HepG2 (cell line): ENCODE measurements around the gene FANCE. TPM values are rescaled to one million over a fixed set of nuclear protein-coding genes. Genes with fewer than 3 reads are reported as not detected.

ENCODE experiments used
- BCL3 ChIP-seq: sonication (generic); formaldehyde crosslinking; IDR thresholded peaks from 2 replicates; pipeline ENCODE4 v1.5.1; 2020; ENCODE audit warnings: mild to moderate bottlenecking, missing genetic modification reagents, moderate library complexity
- DNMT3B ChIP-seq: conservative IDR thresholded peaks from 2 replicates; pipeline ENCODE4 v1.6.1; 2016; ENCODE audit warnings: missing biosample characterization, control low read depth
- EED ChIP-seq: sonication (generic); formaldehyde crosslinking; IDR thresholded peaks from 2 replicates; pipeline ENCODE4 v1.5.0; 2020; ENCODE audit warnings: mild to moderate bottlenecking, missing genetic modification reagents
- GPBP1L1 ChIP-seq: sonication (generic); formaldehyde crosslinking; IDR thresholded peaks from 2 replicates; pipeline ENCODE4 v1.5.0; 2020; ENCODE audit warnings: mild to moderate bottlenecking, missing genetic modification reagents
- HHEX ChIP-seq: IDR thresholded peaks from 2 replicates; pipeline ENCODE4 v1.6.1; 2016; ENCODE audit warnings: control low read depth
- JUN ChIP-seq: sonication (generic); formaldehyde crosslinking; IDR thresholded peaks from 2 replicates; pipeline ENCODE4 v1.4.0; 2020; ENCODE audit warnings: mild to moderate bottlenecking, missing genetic modification reagents
- KDM5B ChIP-seq: sonication (generic); formaldehyde crosslinking; IDR thresholded peaks from 2 replicates; pipeline ENCODE4 v1.4.0; 2020; ENCODE audit warnings: missing genetic modification reagents, mild to moderate bottlenecking, borderline replicate concordance
- KLF13 ChIP-seq: sonication (generic); formaldehyde crosslinking; IDR thresholded peaks from 2 replicates; pipeline ENCODE4 v1.4.0; 2020; ENCODE audit warnings: mild to moderate bottlenecking, missing genetic modification reagents
- MIER2 ChIP-seq: IDR thresholded peaks from 2 replicates; pipeline ENCODE4 v1.6.1; 2016; ENCODE audit warnings: missing biosample characterization, missing genetic modification reagents
- NPAS2 ChIP-seq: sonication (generic); formaldehyde crosslinking; IDR thresholded peaks from 2 replicates; pipeline ENCODE4 v1.8.0; 2022; ENCODE audit warnings: mild to moderate bottlenecking, missing genetic modification reagents, borderline replicate concordance
- PATZ1 ChIP-seq: sonication (generic); formaldehyde crosslinking; IDR thresholded peaks from 2 replicates; pipeline ENCODE4 v1.4.0; 2020; ENCODE audit warnings: missing genetic modification reagents
- PAWR ChIP-seq: sonication (generic); formaldehyde crosslinking; IDR thresholded peaks from 2 replicates; pipeline ENCODE4 v1.4.0; 2020; ENCODE audit warnings: missing genetic modification reagents, mild to moderate bottlenecking, borderline replicate concordance
- SAFB2 ChIP-seq: sonication (generic); formaldehyde crosslinking; IDR thresholded peaks from 2 replicates; pipeline ENCODE4 v1.5.1; 2020; ENCODE audit warnings: missing genetic modification reagents, low read depth, mild to moderate bottlenecking, borderline replicate concordance
- TCF12 ChIP-seq, 2 experiments: fragments of 450-650 bp in 1 of 2; sonication (generic) in 1 of 2; formaldehyde crosslinking in 1 of 2; IDR thresholded peaks; 2 replicates each; pipeline versions ENCODE4 v1.6.1 to v1.8.0; 2017 to 2022; ENCODE audit warnings: antibody characterized with exemption in 1 of 2, mild to moderate bottlenecking in 1 of 2, missing genetic modification reagents in 1 of 2, moderate library complexity in 1 of 2
- ZFP37 ChIP-seq: sonication (generic); formaldehyde crosslinking; IDR thresholded peaks from 2 replicates; pipeline ENCODE4 v1.4.0; 2020; ENCODE audit warnings: missing genetic modification reagents, borderline replicate concordance
- ZIK1 ChIP-seq: sonication (generic); formaldehyde crosslinking; IDR thresholded peaks from 2 replicates; pipeline ENCODE4 v1.5.0; 2020; ENCODE audit warnings: mild to moderate bottlenecking, low read depth, missing genetic modification reagents, borderline replicate concordance
- ZNF335 ChIP-seq: sonication (generic); formaldehyde crosslinking; IDR thresholded peaks from 2 replicates; pipeline ENCODE4 v1.4.0; 2020; ENCODE audit warnings: missing genetic modification reagents
- ZNF496 ChIP-seq: sonication (generic); formaldehyde crosslinking; IDR thresholded peaks from 2 replicates; pipeline ENCODE4 v1.8.1; 2023; ENCODE audit warnings: mild to moderate bottlenecking, moderate library complexity, missing genetic modification reagents; ENCODE audit not compliant: insufficient replicate concordance
- ZNF549 ChIP-seq: sonication (generic); formaldehyde crosslinking; IDR thresholded peaks from 2 replicates; pipeline ENCODE4 v1.5.0; 2020; ENCODE audit warnings: missing genetic modification reagents
- ZNF775 ChIP-seq: sonication (generic); formaldehyde crosslinking; IDR thresholded peaks from 2 replicates; pipeline ENCODE4 v1.4.0; 2020; ENCODE audit warnings: missing genetic modification reagents, mild to moderate bottlenecking, moderate library complexity, borderline replicate concordance
- polyA plus RNA-seq, 8 experiments: library from polyadenylated mRNA; depleted of rRNA in 3 of 8; stranded (reverse) in 7 of 8; unstranded in 1 of 8; fragments of >200 nt; fragmentation: Illumina TruSeq in 4 of 8; extraction: Trizol in 4 of 8; gene quantifications; 2 replicates each; pipeline versions ENCODE4 v1.2.1 to v1.2.3, GENCODE V29; 2011 to 2016; ENCODE audit warnings: low read depth in 4 of 8, missing spikeins in 1 of 8, mixed read lengths in 1 of 8; ENCODE audit not compliant: insufficient read depth in 1 of 8
- total RNA-seq, 5 experiments: library from RNA; depleted of rRNA; stranded (reverse); fragments of >200 nt; fragmentation: Illumina TruSeq; extraction: Trizol; gene quantifications; 2 replicates each; pipeline ENCODE4 v1.2.3, GENCODE V29; 2016; ENCODE audit warnings: low read depth in 1 of 5
- TF ChIP-seq, protein P1 (sequence below): sonication (generic); formaldehyde crosslinking; conservative IDR thresholded peaks from 2 replicates; pipeline ENCODE4 v1.8.0; 2022; ENCODE audit warnings: mild to moderate bottlenecking, moderate library complexity, missing genetic modification reagents

The FANCE gene
- total and polyA plus RNA-seq, 2 of the 13 experiments (the other 11 are each of a cell fraction or from before 2014, with no cell fraction given), result 7.1 to 11.2 TPM

DNA sequence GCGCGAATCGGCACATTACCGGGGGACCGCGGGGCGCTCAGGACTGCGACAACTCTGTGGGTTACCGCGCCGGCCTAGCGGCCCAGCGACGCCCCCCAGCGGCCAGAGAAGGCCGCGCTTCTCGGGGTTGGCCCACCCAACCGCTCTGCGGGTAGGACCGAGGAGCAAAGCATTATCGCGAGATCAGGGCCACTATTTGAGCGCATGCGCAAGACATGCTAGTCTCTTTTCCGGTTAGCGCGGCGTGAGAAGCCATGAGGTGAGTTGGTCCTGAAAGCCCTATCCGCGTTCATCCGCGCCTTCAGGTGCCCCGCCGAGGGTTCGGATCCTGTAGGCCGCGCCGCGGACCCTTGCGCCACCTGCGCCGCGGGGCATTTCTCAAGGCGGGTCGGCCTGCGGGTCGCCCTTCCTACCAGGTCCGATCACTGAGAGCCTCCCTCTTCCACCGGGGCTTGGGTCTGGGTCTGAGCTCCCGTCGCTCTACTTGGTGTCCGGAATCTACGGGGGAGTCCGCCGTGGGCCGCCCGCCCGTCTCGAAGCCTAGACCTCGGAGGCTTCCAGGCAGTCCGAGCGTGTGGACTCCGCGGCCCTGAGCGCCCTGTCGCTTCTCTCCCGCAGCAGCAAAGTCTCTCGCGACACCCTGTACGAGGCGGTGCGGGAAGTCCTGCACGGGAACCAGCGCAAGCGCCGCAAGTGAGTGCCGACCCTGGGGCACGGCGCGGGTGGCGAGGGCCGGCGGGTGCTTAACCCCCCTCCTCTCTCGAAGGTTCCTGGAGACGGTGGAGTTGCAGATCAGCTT, 16.2 kb downstream of the FANCE start, which contains the start of gene RPL10A (continued):
- TF ChIP-seq ZNF775 (CRISPR knock-in tag) (peak; percentile 89; the same call in 1 of the 2 replicates), ZNF549 (CRISPR knock-in tag) (0 out of 2 replicates have a peak, but pooled peaks have one; percentile 34), NPAS2 (CRISPR knock-in tag) (no peak), TCF12 (IDR thresholded peaks at IDR 0.05) (no peak), TCF12 (CRISPR knock-in tag; IDR thresholded peaks at IDR 0.05) (peak; percentile 85; the same call in 1 of the 2 replicates), ZNF335 (peak; percentile 94), ZNF496 (CRISPR knock-in tag) (no peak), KDM5B (CRISPR knock-in tag) (peak; percentile 98), MIER2 (CRISPR knock-in tag) (peak; percentile 81), HHEX (CRISPR knock-in tag) (no peak; the same call in 1 of the 2 replicates), DNMT3B (peak; percentile 59), BCL3 (CRISPR knock-in tag) (peak; percentile 80; the same call in 1 of the 2 replicates), ZIK1 (peak; percentile 51), KLF13 (peak; percentile 21), PATZ1 (CRISPR knock-in tag) (peak; percentile 75), ZFP37 (CRISPR knock-in tag) (no peak; the same call in 1 of the 2 replicates), SAFB2 (peak; percentile 97), JUN (CRISPR knock-in tag) (no peak; the same call in 1 of the 2 replicates), PAWR (CRISPR knock-in tag) (peak; percentile 92; the same call in 1 of the 2 replicates), EED (CRISPR knock-in tag) (peak; percentile 83), GPBP1L1 (CRISPR knock-in tag) (no peak)
- TF ChIP-seq, protein P1, sequence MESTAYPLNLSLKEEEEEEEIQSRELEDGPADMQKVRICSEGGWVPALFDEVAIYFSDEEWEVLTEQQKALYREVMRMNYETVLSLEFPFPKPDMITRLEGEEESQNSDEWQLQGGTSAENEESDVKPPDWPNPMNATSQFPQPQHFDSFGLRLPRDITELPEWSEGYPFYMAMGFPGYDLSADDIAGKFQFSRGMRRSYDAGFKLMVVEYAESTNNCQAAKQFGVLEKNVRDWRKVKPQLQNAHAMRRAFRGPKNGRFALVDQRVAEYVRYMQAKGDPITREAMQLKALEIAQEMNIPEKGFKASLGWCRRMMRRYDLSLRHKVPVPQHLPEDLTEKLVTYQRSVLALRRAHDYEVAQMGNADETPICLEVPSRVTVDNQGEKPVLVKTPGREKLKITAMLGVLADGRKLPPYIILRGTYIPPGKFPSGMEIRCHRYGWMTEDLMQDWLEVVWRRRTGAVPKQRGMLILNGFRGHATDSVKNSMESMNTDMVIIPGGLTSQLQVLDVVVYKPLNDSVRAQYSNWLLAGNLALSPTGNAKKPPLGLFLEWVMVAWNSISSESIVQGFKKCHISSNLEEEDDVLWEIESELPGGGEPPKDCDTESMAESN, result peak; percentile 96
